GM19099 (cell line): ENCODE results near the gene ITM2C.

Source experiments
- POLR2A ChIP-seq: IDR thresholded peaks from 3 replicates; pipeline ENCODE4 v1.6.1; 2011; ENCODE audit warnings: low read depth; ENCODE audit not compliant: insufficient read length; ENCODE audit errors: extremely low read depth

Gene ITM2C

GRCh38 chr2:230888824-230889400 lies 24.2 kb downstream of the ITM2C start:
- no peak for TF ChIP-seq POLR2A

DNA sequence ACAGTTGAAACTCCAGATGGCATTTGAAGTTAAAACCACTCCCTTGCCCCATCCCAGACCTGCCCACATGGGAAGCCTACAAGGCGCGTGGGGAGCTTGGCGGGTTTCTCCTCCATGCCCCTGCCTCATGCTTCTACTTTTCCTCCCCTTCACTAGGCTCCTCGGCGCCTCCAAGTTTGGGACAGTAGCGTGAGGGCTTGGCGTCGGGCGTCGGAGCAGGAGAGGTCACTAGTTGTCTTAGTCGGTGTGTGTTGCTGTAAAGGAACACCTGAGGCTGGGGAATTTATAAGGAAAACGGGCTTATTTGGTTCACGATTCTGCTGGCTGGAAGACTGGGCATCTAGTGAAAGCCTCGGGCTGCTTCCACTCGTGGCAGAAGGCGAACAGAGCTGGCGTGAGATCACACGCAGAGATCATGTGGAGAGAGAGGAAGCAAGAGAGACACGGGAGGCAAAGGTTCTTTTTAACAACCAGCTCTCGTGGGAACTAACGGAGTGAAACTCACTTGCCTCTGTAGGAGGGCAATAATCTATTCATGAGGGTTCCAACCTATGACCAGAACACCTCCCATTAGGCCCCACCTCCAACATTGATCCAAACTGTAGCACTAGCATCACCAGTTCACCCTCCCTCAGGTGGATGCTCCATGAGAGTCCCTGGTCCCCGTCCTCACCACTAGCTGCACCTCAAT lies 25.3 kb downstream of the ITM2C start:
- no peak for TF ChIP-seq POLR2A

DNA sequence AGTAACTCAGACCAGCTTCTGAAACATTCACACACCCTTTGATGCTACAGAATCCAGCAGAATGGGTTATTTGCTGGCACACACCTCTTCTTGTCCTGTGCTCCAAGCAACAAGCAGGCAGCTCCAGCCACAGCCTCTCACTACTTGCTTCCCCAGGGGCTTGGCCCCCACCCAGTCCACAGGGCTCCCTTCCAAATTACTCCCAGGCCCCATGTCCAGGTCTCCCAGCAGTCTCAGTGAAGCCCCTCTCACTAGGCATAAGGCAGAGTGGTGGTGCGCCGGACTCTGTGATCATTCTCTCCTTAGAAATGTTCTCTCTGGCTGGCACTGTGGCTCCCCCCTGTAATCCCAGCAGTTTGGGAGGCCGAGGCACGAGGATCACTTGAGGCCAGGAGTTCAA lies 25.9 kb downstream of the ITM2C start:
- TF ChIP-seq POLR2A = no peak

- TF ChIP-seq POLR2A = no peak
Observed at GRCh38 chr2:230891064-230891463, 26.3 kb downstream of the ITM2C start.

GRCh38 chr2:230891509-230891908 lies 26.8 kb downstream of the ITM2C start:
- no peak for TF ChIP-seq POLR2A

DNA sequence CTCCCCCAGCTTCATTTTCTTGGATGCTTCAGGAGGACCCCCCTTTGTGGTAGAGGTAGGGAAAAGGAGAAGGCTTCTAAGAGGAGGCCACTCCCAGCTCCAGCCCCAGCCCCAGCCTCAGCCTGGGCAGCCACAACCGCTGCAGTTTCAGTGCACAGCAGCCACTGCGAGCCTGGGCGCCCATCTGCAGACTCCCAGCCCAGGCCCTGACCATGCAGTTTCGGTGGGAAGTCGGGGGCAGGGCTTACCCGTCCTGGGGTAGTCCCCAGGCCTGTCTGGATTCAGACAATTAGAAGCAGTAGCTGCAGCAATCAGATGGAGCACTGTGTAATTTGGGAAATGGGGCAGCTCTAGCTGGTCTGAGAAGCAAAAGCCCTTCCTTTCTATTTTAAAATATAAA lies 28.6 kb downstream of the ITM2C start:
- no peak for TF ChIP-seq POLR2A

GRCh38 chr2:230893841-230894781 lies 29.4 kb downstream of the ITM2C start:
- TF ChIP-seq POLR2A = no peak

DNA sequence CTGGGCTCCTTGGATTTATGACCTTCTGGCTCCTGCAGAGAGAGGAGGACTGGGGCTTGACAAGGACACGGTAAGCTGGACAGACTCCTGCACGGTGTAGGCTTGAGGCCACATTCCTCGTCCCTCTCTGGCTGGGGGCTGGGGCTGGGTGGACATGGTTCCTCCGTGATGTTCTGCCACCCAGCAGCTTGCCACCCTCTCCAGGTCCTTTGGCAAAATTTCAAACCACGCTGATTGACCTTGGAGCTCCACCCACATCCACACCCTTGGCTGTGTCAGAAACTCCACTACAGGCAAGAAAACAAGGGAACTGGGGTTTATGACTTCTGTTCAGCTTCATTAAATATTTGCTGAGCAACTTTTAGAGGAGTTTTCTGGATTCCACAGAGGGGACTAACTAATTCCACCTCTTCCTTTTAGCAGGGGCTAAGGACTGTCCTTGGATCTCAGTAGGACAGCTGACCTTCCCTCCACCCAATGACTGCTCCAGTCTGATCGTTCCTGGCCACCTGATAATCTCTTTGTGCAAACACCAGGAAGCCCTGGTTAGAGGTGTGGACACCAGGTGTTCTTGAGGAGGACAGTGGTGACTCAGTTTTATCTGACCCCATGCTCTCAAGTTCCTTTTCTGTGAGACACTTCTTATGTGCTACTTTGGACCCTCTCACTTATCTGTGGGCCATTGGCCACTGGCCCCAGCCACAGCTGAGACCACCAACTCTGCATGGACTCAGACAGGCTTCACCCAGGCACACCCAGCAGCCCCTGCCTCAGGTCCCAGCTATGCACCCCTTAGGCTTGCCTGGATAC lies 31.0 kb downstream of the ITM2C start:
- TF ChIP-seq POLR2A = no peak

- no peak for TF ChIP-seq POLR2A
Observed at GRCh38 chr2:230896346-230897115, 31.8 kb downstream of the ITM2C start.

DNA sequence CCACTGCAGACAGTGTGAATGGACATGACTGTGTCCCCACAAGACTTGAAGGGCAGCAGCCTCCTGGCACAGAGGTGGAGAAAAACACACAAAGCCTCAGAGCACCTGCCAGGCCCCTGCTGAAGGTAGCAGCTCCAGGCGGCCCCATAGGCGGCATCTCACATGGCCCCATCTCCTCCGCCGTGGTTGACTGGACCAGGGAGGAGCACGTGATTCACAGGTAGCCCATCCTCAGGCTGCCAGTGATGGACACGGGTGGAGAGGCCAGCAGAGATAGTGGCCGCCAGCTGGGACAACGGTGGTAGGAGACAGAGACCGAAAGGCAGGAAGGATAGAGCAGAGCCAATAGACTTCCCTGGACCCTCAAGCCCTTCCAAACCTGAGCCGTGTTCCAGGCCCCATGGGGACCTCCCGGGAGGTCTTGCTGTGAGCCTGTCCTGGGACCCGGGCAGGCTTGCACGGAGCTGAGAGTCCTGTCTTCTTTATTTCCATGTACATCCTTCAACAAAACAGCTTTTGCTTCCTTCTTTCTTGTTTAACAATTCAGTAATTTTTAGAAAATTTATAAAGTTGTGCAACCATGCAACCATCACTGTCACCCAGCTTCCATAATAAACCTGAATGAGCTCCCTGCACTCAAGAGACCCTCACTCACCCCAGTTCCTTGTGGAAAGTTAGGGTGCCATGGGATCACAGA lies 33.4 kb downstream of the ITM2C start:
- TF ChIP-seq POLR2A = no peak

DNA sequence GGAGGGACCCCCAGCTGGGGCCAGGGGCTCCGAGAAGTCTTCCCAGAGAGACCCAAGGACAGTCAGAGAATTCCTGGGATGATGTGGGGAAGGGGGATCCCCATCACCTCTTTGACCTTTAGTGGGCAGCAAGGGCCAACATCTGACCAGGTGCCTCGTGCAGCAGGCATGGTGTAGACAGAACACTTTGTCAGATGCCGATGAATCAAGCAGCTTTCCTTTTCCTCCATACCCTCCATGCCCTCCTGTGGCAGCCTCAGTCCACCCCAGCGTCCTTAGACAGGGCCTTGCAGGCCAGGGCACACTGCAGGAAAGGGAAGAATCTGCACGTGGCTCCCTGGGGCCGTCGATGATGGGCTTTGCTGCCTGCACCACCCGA lies 34.0 kb downstream of the ITM2C start:
- TF ChIP-seq POLR2A = no peak

DNA sequence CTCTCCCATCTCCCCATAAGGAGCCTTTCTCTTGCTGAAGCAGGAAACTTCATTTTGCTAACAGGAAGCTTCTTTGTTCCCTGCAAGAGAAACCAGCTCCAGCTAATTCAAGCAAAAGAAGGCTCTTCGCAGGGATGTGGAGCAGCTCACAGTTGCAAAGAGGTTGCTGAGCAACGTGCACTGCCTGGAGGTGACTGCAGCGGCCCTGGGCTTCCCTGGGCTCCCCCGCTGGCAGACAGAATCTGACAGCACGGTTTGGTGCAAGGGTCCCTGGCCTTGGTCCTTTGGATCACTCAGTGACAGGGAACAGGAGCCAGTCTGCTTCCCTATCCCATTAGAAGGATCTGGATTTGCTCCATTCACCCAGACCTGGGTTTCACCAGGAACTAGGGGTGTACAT lies 34.5 kb downstream of the ITM2C start:
- no peak for TF ChIP-seq POLR2A

- TF ChIP-seq POLR2A = no peak
Observed at GRCh38 chr2:230899786-230900185, 35.0 kb downstream of the ITM2C start.
